ENCODE results near the gene ARHGEF18.

GRCh38 chr19:7356899-7357627, 8.3 kb downstream of the ARHGEF18 start:
- TF ChIP-seq CTCF (IDR thresholded peaks at IDR 0.05; ENCODE audit: insufficient read depth, low read depth, low read length) (no peak), EZH2 (IDR thresholded peaks at IDR 0.05; ENCODE audit: insufficient read depth, low read length) (no peak)
